Stromal cell of bone marrow (primary cell): Measurements from ENCODE around the gene STRADA.
"Not testable (repeated sequence)": the region's sequence is repeated elsewhere in the genome, so short reads cannot be mapped to it uniquely, and the experiment has no call there.

Experiments used
- DNase-seq: peaks from one replicate; pipeline ENCODE4 v3.0.0-alpha.2; 2012; ENCODE audit warnings: low read depth

The STRADA gene

DNA sequence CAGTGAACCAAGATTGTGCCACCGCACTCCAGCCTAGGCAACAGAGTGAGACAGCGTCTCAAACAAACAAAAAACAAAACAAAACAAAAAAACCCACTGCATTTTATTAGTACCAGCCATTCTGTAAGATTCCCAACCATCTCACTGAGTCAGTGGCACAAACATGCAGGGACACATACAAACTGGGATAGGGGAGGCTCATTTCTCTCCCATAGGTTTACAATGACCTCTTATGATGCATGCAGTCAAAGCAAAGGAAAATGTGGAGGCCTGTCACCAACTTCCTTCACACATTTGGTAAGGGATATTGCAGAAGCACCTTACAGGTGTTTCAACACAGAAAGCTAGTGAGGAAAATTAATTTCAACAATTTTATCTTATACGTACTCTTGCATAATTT lies 12.4 kb upstream of the STRADA start:
- DNase-seq = no peak

DNA sequence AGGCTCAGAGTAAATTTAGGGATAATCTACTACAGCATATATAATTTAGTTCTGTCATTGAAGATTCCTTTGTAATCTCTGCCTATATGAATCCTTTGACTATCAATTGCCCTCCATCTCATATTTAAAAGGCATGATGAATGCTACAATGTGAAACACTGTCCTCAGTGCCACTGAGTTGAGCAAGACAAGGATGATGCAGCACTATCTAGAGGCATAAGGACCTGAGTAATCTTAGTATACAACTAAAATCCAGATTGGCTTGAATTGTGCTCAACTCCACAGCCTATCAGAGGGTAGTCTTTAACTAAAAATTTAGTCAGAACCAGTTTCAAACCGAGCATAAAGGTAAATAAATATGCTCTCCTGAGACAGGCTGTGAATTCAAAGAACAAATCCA lies 11.6 kb upstream of the STRADA start:
- DNase-seq = no peak

DNA sequence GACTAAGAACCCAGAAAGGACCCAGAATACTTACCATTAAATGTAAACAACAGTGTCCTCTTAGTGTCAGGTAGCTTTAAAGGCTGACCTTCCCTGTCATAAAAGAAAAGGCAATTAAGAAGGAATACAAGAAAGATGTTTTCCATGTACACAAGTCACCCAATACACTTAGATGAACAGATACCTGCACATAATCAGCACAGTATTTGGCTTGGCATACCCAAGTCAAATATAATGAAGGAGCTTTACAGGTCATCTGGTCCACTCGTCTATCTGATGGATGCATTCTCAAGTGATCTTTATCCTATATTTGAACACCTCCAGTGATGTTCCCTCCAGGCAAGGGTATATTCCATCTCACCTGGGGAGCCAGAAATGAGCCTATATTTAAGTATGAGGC lies 11.1 kb upstream of the STRADA start:
- no peak for DNase-seq

DNA sequence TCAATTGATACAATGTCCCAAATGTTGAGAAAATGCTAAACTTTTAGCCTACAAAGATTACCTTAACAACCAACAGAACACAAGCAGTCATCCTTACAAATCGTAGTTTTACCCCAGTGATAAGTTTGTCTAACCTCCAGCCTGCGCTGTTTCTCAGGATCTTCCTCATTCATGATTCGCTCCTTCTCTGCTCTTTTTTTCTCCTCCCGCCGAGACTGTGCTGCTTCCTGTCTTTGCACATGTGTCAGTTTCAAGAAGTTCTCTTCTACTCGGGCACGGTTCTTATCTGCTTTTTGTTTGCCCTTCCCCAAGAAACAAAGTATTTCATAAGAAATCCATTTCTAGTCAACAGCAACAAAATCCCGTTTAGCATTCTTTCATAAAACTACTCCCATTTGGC lies 10.2 kb upstream of the STRADA start:
- DNase-seq = no peak

DNA sequence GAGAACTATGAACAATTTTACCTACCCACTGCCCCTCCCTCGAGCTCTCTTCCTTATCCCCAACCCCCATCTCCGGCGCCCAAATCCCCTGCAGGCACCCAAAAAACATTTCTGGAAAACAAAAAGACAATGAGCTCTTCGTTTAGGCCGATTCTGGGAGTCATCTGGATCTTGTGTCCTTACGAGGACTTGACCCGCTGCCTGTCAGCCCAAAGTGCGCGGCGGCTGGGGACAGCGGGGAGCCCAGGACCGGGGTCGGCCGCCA lies 524 bp downstream of the STRADA start:
- no peak for DNase-seq

DNA sequence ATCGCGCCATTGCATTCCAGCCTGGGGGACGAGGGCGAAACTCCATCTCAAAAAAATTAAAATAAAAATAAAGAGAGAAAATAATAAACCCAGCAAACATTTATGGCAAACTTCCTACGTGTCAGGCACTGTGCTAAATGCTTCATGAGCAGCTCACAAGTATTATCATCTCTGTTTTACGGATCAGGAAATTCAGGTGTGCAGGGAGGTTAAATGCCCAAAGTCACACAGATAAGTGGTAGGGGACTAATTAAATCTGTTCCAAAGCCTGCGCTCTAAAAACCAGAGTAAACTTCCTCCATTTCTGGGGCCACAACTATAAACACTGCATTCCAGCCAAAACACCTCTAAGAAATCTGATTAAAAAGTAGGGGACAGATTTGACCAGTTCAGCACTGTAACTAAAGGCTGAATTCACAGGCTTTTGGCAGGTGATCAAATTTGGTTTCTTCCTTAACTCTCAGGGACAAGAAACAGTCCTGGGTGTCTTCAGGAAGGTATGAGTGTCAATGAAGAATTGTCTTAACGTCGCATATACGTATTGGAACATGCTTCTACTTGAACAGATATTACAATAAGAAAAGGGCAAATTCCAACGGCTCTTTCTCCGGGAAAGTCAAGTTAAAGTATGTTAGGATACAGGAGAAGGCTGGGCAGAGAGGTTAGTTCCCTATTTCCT lies 996 bp downstream of the STRADA start:
- no peak for DNase-seq

DNA sequence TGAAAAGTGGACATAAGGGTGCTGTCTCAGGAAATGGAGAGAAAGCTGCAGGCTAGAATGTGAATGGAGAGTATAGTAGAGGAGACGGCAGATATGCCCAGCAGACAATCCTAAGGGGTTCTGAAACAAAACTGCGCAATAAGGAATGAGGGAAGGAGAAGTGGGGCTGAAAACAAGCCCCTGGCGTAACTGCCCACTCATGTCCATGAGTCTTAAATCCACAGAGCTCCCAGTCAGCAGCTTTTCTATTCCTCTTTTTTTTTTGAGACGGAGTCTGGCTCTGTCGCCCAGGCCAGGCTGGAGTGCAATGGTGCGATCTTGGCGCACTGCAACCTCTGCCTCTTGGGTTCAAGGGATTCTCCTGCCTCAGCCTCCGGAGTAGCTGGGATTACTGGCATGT lies 5.9 kb downstream of the STRADA start:
- DNase-seq = no peak

DNA sequence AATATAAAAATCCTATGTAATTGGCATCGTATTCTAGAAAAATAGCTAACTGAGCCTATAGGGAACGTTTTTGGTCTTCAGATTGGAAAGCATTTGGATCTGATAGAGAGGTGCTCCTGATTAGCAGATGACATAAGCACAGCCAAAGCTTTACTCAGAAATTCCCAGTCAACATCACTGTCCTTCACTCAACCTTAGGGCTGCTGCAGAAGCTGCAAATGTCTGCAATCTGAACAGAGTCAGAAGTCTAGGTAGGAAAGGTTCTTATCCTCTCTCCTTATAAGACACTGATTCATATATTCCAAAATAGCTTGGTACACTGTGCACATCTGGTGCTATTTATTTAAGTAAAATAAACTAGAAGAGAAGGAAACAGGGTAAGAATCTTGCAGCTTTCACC lies 19.2 kb downstream of the STRADA start:
- no peak for DNase-seq

DNA sequence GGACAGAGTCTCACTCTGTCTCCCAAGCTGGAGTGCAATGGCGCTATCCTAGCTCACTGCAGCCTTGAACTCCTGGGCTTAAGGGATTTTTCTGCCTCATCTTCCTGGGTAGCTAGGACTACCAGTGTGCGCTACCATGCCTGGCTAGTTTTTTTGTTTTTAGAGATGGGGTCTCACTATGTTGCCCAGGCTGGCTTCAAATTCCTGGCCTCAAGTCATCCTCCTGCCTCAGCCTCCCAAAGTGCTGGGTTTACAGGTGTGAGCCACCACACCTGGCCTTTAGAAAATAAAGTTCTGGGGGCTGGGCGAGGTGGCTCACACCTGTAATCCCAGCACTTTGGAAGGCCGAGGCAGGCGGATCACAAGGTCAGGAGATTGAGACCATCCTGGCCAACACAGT lies 21.4 kb downstream of the STRADA start:
- DNase-seq = not testable (repeated sequence)

DNA sequence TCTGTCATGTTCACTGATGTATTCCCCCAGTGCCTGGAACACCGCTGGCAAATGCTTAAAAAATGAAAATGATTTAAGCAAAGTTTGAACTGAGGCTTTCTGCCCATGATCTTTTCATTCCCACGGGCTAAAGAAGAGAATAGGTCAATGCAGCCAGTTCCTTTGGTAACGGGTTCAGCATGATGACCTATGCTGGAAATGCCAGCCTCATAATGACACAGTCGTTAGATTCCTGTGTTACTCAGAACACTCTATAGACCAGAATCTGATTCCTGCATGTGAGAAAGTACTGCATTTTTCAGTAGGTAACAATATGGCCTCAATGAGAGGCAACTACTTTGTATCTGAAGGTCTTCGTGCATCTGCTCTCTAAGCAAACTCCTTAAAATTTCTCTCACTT lies 22.6 kb downstream of the STRADA start:
- no peak for DNase-seq

DNA sequence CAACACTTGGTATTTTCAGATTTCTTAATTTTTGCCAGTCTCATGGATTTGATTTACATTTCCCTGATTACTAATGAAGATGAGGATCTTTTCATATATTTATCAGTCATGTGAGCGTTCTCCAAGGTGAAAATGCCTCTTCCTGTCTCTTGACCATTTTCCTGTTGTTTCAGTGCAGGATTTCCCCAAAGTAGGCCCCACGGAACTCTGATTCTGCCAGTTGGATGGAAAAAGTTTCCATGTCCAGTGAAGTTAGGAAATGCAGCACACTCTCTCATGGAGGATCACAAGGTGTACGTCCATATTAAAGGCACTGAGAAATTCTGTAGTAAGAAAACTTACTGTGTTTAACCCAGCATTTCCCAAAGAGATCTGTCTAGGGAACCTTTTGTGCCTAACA lies 25.2 kb downstream of the STRADA start:
- DNase-seq = no peak

DNA sequence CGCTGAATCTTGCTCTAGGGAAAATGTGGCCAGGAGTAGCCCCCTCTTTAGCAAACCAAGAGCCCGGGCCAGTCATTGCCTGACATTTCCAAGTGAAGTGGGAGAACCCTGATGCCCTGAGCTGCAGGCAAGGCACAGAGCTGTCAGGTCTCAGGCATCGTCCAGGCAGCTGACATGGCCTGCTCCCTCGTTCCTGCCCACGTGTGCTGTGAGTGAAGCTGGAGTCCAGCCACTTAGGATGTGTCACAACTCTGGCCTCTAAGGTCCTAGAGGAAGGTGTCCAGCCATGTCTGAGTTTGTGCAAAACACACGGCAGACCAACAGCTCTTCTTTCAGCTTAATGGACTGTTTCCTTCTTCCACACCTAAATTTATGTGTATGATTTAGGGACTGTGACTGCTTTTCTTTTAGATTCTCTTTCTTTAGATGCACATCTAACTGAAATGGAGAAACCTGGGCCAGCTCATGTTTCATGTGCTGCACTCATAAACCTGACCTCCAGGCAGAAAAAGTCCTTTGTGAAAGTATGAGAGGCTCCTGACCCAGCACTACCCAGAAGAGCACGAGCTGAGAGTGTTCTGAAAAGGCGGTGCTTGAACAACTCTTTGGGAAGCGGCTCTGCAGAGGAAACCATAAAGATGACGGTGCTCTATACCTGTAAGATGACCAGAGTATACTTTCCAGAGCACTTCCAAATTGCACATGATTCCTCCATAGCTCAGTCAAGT lies 26.9 kb downstream of the STRADA start:
- no peak for DNase-seq

DNA sequence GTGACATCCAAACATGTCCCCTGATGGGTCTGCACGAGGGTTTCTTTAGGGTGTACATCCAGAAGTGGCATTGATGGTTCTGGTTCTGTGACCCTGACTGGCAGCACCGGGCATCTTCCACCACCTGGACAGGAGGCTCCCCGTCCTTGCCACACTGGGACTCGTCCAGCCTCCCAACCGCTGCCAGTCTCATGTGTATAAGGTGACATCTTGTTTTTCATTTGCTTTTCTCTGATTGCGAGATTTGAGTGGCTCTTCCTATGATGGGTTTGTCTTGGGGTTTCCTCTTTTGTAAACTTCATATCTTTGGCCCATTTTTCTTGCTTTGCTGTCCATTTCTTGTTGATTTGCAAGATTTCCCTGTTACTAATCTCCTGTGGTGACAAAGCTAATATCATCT lies 32.5 kb downstream of the STRADA start:
- DNase-seq = no peak

DNA sequence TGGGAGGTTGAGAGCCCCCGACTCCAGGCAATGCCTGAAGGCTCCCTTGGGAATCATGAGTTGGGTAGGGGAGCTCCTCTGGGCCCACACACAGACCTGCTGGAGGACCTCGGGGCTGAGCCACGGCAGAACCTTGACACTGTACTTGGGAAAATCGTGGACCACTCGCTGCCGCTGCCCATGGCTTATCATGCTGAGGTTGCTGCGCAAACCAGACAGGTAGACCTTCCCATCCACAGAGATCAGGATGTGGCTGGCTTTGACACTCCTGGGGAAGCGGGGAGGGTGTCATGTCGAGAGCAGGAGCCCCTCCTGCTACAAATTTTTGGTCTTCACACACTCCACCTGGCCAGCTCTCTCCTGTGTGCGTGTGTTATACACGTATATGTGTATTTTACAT lies 34.4 kb downstream of the STRADA start:
- no peak for DNase-seq

DNA sequence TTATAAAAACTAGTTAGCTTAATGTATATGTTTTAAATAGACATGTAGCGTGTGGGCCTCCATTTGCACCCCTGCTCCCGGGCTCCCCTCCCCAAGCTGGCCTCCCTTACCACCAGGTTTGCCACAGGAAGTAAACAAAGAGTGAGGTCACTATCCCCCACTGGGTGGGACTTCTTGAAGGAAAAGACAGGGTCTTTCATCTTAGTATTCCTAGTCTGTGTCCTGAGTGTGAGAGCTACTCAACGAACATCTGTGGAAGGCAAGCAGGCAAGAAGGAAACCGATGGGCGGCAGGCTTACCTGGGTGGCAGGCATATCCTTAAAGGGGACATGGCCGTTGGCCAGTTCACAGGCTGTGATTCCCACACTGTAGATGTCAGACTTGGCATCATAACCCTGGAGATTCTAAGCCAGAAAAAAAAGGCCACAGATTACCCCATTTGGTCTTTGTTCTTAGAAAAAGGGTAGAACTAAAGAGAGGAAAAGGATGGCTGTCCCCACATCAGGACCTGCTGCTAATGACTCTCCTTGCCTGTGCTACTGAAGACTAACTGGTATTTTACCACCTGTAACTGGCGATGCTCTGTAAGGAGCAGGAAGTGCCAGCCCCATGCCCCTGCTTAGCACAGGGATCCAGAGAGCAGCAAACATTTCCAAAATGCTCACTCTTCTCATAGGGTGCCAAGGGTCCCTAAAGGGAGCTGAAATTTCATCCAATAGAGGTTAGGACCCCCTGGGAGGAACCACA lies 35.1 kb downstream of the STRADA start:
- no peak for DNase-seq

DNA sequence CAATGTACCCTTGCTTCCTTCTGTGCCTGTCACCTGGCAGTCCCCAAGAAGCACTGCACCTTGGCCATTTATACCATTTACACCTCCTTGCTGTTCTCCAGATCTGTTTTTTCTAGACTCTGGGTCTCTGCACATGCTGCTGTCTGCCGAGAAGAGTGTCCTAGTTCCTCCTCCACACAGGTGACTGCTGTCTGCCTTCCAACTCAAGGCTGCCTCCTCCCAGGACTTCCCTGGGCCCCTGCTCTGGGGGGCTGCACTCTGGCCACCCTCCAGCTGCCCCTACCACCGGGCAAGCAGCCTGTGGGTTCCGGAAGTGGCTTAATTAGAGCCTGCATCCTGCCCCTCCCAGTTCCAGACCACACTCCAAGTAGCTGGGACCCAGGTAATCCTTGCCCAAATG lies 35.9 kb downstream of the STRADA start:
- DNase-seq = no peak

DNA sequence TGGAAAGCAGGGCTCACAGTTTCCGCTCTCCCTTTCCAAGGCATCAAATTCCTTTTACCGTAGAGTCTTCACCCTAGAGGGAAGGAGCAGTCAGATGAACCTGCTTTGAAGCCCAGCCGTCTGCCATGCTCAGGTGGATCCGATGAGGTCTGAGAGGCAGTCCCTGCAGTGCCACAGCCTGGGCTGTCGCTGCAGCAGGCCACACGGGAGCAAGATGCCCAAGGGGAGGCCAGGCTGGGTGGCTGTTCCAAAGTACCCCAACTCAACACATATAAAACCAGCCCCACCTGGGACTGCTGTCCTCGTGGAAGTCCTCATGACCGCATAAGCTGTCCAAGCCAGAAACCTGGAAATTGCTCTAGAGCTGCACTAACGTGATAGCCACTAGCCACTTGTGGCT lies 36.8 kb downstream of the STRADA start:
- no peak for DNase-seq

DNA sequence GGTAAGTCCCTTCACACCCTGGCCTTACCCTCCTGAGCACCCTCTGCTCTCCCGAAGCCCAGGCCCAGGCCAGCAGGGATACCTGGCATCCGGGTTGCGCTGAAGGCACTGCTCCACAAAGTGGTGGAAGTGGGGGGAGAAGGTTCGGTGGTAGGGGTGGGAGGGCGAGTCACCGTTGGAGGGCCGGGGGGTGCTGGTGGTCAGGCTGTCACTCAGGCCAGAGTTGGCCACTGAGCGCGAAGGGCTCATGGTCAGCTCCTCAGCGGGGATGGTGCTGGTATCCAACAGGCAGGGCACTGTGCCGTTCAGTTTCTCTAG lies 37.4 kb downstream of the STRADA start:
- no peak for DNase-seq

DNA sequence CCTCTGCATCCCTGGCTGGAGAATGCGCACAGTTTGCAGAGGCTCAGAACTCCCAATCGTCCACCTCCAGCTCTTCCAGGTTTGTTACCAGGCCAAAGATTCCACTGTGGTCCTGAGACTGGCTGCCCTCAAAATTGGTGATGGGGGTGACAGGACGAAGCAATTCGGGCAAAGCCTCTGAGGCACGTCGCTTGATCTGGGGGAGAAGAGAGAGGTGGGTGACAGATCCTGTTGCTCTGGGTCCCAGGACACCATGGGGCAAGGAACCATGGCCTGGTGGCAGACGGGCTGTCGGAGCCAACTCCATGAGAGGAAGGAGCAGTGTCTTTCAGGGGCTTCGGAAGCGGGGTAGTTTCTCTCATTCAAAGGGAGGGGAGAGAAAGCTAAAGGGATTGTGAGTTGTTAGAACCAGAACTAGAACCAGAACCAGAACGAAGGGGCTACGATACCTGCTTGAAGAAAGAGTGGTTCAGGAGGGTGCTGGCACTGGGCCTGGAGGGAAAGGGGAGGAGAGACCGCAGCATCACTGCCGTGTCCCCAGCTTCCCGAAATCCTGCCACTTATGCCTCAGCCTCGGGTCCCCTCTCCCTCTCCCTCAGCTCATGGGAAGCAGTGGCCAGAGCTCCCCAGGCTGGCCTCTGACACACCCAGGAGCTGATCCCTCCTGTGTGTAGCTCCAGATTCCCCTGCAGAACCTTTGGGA lies 37.9 kb downstream of the STRADA start:
- DNase-seq = no peak

DNA sequence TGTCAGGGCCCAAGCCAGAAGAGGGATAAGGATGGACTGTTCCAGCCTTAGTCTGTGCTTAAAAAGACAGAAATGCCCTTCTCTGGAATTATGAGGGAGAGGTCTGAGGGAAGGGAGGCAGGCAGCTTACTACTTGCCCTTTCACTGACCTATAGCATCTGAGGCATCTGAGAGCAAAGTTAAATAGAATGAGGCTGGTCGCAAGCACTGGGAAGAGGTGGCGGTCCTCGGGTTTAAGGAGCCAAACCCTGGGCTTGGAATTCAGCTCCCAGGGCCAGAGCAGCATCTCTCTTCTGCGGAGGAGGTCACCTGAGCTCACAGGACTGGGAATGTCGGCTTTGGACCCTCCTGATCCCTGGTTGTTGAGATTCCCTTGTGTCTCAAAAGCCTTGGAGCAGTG lies 38.6 kb downstream of the STRADA start:
- DNase-seq = no peak

DNA sequence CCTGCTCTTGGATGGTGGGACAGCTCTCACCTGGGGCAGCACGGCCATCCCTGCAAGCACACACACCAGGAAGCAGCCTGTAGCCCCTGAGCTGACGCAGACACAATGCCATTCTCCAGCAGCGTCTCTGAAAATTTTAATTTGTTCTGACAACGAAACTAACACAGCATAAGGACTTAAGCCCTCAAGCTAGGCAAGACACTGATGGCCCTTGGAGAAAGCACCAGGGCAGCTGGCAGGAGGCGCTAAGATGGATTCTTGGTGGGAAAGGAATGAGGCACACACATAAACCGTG lies 38.9 kb downstream of the STRADA start:
- no peak for DNase-seq

DNA sequence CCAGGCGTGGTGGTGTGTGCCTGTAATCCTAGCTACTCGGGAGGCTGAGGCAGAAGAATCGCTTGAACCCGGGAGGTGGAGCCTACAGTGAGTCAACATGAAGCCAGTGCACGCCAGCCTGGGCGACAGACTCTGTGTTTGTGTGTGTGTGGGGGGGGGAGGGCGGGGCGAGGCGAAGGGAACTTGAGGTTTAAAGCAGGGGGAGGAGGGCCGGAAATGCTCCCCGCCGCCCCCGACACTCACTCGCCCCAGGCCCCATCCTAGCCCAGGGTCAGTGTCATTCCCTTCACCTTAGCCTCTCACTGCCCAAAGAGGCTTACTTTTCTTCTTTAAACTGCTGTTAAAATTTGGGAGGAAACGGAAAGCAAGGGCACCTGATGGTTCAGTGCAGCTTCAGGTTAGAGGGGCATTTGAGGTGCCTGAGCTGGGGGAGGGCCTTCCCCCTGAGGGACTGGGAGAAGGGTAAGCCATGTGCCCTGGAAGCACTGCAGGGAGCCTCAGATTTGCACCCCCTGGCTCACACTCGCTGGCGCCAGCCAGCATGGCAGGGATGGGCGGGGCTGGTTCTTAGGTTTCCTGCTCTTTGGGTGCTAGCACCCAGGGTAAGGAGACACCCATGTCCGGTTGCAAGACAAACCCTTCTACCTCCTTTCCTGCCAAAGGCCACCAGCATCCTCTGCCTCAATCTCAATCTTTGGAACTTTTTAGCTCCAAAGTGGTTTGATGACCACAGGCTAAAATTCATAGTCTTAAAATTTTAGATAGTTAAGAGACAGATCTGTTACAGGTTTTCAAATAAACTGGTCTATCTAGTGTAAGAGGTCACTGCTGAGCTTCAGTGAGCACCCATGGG lies 39.5 kb downstream of the STRADA start:
- no peak for DNase-seq

DNA sequence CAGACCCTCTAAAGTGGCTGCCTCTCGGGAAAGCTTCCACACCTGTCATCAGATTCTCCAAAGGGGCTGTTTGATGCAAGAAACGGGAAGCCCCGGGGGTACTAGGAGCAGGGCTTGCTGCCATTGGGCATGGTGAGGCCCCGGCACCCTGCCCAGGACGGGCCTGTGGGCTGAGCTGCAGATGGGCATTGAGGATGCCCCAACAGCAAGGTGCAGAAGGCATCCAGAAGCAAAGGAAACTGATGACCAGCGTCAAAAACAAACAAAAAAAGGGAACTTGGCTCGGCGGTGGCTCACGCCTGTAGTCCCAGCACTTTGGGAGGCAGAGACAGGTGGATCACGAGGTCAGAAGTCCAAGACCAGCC lies 40.2 kb downstream of the STRADA start:
- DNase-seq = no peak
